Measurements from ENCODE around the gene ADH5.
A peak's percentile ranks its signal among the peaks of the same experiment; 100 is the strongest.
"Not testable (repeated sequence)": the region's sequence is repeated elsewhere in the genome, so short reads cannot be mapped to it uniquely, and the experiment has no call there.

The ADH5 gene

DNA sequence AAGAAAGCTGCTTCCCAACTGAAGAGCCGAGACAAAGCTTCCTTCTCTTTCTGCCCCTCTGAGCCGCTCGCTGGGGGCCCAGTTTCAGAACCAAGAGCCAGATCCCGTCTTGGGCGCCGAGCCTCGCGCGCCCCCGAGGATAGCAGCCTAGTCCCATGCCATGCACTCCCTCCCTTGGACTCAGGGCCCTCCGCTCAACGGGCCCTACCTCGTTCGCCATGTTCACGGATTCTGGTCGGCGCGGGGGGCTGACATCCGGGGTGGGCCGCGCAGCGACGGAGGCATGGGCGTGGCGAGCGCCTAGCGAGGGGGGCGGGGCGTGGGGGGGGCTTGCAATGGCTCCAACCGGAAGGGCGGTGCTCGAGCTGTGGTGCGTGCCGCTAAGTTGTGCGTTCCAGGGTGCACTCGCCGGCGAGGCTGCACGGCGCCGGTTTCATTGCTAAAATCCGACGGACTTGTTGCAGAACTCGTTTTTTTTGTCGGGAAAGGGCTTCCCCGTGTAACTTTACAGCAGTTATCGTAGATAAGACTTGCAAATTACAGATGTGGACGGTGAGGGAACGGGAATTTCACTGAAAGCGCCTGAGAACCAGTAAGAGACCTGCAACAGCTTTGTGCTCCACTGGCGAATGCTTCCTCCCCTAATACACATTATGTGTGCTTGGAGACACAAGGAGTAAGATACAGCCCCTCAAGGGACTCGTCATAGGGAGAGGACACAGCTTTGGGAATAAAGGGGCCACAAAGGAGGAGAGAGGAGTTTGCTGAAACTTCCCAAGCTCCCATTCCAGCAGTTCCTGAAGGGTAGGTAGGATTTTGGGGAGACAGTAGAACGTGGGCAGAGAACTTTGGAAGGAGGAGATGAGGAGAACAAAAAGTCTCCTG, at the start of gene ADH5:
Gene ADH5, minus strand, starts transcription at position 308 of the 885 bp plus-strand sequence. Its CDS starts 88 bp downstream, at position 220.
- peak; percentile 95 for DNase-seq (ENCODE audit: low spot score)

DNA sequence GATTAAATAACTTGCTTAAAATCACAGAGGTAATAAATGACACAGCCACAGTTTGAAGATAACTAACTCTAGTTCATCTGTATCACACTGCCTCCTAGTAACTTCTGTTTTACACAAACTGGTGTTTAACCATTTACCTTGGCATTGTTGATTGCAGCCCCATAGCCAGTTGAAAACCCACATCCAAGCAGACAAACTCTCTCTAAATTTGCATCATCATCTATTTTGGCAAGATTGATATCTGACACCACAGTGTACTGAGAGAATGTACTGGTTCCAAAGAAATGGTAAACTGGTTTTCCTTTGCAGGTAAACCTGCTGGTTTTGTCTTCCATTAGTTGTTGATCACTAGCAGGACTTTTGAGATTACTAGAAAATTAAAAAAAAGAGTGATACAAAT, 47.7 kb upstream of the ADH5 start:
- no peak for DNase-seq (ENCODE audit: low spot score)

DNA sequence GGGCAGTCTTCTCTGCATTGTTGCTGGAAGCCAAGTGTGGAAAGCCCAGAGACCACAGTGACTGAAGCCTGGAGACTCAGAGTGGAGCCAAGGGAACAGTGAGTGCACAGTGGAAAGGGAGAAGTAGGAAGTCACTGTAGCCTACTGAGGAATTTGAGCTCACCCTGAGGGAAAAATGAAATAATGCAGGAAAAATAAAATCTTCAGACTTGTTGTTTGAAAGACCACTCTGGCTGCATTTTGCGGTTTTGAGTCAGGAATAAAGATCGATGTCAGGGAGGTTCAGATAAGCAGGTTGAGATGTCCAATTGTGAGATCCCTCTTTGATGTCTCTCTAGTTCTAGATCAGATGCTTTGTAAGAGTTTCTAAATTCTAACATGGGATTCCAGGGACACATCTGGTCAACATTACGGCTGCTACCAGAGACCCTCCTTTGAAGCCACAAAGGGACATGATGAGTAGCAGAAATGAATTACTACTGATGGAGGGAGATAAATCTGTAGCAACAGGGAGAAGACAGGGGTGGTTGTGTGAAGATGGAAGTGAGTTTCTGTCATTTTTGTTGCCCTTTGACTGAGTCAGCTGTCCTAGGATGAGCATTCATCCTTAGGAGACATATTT, 47.1 kb upstream of the ADH5 start:
- peak; percentile 4 for DNase-seq (ENCODE audit: low spot score)

DNA sequence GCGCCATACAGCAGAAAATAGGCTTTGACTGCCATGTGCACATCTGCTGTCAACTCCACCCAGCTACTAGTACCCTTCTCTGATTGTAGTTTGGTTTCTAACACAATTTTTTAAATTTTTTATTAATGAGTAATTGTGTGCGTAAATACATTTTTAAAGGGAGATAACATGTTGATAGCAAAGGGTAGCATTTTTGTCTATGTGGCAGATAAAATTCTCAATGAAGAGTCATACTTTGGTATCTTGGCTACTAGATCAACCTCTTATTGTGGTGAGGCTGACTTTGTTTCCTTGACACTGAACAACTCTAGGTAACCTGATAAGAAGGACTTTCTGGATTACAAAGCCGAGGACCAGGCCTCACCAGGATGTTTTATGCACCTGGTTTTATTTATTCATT, 46.0 kb upstream of the ADH5 start:
- no peak for DNase-seq (ENCODE audit: low spot score)

DNA sequence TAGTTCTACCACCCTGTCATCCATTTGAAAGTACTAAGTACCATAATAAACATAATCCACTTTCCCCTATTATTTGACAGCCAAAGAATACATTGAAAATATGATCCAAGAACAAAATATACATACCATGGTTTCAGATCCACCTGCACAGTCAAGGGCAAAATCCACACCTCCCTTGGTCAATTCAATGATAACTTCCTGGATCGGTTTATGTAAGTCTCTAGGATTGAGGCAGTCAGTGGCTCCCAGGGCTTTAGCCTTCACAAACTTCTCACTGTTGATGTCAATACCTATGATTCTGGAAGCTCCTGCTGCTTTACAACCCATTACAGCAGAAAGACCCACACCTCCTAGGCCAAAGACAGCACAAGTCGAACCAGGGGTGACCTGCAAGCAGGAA, 42.8 kb upstream of the ADH5 start:
- no peak for DNase-seq (ENCODE audit: low spot score)

DNA sequence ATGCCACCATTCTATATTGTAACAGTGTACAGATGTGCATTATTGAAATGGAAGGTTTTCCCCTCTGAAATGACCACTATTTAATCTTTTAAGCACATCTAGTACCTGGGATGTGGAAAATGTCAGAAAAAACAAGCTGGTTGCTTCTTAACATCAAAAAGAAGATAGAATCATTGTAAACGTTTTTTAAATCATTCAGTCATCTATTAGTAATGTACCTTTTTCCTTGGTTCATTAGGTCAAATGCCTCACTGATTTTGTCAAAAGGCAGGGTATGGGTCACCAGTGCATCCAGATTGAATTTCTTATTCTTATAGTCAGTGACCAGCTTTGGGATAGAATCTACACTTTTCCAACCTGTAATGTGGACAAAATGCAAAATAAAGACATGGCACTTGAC, 37.8 kb upstream of the ADH5 start:
- no peak for DNase-seq (ENCODE audit: low spot score)

DNA sequence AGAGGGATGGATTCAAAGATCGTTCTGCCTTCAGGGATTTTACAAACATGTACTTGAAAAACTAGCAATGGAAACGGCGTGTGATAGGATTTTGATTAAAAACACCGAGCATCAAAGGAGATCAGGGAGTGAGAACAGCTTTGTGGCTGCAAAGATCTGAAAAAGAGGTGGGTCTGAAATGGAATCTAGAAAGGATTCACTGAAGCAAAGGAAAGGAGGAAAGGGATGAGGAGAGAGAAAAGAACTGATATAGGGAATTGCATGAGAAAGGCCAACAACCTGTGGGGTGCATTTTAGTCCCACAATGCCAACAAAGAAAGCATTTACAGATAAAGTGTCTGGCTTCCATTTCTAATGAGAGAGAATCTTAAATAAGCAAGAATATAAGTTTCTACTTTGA, 32.4 kb upstream of the ADH5 start:
- DNase-seq (ENCODE audit: low spot score) = no peak

DNA sequence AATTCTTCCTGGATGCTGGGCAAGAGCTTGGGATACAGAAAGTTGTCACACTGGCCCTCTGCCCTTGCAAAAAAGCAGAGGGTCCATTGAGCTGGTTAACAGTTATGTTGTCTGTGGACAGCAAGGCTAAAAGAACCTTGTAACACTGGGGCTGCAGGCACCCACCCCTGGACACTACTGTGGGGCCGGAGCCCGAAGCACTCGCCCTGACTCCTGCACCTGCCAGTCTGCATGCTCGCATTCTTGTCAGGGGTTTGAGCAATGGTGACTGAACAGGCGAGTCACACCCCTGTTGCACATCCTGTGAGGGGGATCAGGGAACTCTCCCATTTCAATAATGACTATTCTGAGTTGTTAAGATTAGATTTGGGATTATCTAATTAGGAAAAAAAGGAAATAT, 31.9 kb upstream of the ADH5 start:
- DNase-seq (ENCODE audit: low spot score) = no peak

DNA sequence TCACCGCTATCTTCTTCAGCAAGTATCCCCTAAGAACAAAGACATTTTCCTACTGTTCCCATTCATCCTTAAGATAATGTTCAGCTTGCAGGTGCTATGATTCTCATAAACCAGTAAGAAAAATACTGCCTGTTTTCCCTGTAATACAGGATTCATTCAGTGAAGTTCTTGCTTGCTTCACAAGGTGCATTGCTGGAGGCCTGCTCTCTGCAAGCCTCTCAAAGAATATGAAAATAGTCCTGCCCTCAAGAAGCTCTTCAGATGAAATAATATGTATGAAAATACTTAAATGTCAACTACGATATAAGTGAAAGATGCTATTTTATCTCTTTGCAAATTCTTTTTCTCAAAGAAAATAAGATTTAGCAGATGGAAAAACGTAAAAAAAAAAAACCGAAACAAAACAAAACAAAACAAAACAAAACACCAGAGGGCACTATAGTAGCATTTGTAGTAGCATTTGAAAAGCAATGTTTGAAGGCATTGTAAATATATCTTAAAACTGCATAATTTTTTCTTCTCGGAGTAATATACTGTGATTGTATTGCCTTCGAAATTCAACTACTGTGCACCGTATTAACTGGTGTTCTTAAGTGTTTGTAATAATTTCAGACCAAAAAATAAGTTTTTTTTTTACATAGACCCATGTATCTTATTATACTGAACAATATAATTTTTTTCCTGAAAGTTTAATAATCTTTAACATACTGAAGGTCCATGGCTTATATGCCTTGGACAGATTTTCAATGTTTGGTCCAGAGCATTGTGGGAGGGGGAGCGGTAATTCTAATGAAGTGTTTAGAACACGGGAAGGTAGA, 29.5 kb upstream of the ADH5 start:
- DNase-seq (ENCODE audit: low spot score) = no peak

DNA sequence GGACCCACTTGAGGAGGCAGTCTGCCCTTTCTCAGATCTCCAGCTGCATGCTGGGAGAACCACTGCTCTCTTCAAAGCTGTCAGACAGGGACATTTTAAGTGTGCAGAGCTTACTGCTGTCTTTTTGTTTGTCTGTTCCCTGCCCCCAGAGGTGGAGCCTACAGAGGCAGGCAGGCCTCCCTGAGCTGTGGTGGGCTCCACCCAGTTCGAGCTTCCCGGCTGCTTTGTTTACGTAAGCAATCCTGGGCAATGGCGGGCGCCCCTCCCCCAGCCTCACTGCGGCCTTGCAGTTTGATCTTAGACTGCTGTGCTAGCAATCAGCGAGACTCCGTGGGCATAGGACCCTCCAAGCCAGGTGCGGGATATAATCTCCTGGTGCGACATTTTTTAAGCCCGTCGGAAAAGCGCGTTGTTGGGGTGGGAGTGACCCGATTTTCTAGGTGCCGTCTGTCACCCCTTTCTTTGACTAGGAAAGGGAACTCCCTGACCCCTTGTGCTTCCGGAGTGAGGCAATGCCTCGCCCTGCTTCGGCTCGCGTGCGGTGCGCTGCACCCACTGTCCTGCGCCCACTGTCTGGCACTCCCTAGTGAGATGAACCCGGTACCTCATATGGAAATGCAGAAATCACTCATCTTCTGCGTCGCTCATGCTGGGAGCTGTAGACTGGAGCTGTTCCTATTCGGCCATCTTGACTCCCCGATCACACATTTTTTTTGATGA, 28.7 kb upstream of the ADH5 start:
- not testable (repeated sequence) for DNase-seq (ENCODE audit: low spot score)

DNA sequence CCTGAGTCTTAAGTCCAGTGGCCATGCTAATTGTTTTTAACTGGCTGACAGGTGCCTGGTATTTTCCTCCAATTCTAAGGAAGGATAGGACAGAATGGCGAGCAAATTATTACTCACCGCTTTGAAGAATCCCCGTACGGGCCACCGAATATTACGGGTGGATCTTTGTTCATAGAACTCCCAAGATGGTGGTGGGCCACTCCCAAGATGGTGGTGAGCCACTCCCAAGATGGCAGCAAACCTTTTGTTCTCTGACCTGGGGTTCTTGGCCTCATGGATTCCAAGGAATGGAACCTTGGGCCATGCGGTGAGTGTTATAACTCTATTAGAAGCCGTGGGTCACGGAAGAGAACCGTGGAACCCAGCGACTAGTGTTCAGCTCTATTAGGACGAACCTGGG, 20.7 kb upstream of the ADH5 start:
- DNase-seq (ENCODE audit: low spot score) = not testable (repeated sequence)

DNA sequence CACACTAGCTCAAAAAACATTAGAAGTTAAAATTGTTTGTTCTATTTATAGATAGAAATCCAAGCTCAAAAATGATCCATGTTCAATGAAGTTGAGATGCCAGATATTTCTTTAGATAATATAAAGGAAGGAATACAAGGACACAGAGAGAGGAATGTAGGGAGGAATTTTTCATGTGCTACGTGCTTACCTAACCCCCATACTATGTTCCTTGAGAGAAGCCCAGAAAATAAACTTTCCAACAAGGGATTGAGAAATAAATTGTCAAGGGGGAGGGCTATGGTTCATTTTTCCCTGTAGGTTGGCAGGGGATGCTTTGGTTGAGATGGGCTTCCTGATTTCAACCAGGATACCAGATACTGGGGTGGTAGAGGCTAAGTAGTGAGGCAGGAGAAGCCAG, 15.6 kb upstream of the ADH5 start:
- no peak for DNase-seq (ENCODE audit: low spot score)

DNA sequence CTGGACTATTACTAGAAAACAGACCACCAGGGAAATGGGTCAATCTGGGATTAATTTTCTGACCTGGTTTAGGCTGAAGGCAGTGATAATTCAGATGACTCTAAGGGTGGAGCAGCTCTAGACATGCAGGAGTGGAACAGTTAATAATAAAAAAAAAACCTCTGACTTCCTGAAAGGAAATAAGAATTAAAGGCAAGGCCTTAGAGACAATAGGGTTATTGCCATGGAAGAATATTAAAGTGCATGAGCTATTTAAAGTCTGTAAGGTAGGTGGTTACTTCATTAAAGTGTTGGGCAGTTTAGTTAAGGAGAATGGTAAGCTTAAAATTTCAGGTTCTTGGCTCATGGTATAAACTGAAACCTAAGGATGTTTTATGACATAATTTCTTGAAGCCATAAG, 14.6 kb upstream of the ADH5 start:
- no peak for DNase-seq (ENCODE audit: low spot score)

DNA sequence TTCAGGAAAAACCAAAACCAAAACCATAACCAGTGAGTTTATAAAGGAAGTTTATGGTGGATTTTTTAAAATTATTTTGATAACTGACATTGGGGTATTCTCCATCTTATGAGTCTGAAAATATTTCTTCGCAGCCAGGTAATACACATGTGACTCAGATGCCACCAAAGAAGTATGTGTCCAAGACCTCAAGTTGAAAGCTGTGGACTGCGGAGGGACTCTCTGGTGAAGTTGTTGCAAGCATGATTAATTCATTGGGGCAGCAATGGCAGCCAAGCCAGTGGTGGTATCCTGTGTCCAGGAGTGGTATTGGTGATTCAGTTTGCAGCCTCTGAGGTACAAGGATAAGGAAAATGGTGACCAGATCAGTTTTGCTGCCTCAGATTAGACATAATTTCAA, 14.0 kb upstream of the ADH5 start:
- no peak for DNase-seq (ENCODE audit: low spot score)

DNA sequence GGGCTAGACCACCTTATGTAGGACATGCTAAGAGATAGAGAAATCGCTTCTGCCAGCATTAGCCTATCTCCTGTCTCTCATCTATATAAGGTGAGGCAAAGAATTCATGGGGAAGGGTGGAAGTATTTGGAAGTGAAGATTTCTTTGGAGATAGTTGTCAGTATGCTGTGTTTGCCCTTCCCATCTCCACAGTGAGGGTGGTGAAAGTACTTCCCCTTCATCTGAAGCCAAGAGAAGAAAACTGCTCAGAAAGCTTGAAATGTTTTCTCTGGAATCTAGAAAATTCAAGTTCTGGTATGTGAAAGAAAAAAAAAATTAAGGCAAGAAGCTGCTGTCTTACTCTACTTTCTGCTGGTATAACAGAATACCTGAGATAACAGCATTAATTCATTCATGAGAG, 12.3 kb upstream of the ADH5 start:
- DNase-seq (ENCODE audit: low spot score) = no peak

DNA sequence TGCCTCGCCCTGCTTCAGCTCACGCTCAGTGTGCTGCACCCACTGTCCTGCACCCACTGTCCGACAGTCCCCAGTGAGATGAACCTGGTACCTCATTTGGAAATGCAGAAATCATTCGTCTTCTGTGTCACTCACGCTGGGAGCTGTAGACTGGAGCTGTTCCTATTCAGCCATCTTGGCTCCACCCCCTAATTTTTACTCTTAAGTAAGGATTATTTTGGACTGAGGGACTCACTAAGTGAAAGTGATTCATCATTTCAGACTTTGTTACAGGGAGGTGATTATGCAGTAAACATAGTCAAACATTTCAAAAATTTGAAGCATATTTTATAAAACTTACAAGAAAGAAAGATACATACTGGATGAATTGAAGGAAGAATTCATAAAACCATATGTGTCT, 11.2 kb upstream of the ADH5 start:
- not testable (repeated sequence) for DNase-seq (ENCODE audit: low spot score)

DNA sequence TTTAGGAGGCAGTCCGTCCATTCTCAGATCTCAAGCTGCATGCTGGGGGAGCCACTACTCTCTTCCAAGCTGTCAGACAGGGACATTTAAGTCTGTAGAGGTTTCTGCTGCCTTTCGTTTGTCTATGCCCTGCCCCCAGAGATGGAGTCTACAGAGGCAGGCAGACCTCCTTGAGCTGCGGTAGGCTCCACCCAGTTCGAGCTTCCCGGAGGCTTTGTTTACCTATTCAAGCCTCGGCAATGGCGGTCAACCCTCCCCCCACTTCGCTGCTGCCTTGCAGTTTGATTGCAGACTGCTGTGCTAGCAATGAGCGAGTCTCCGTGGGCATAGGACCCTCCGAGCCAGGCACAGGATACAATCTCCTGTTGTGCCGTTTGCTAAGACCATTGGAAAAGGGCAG, 10.7 kb upstream of the ADH5 start:
- DNase-seq (ENCODE audit: low spot score) = no peak

DNA sequence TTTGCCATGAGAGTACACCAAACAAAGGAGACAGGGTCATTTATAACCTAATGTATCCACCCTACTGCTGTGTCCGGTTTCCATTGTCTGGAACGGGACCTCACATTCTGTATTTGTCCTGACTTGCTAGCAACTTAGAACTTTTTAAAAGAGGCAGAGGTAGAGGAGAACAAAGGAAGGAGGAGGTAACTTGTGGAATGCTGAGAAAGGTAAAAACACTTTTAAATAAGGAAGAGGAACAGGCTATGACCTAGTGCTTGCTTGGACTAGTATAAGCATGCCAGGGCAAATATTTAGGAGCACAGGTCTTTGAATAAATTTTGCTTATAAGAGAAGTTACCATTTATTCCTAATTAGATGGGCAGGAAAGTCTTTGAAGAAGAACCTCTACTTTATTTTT, 3.3 kb upstream of the ADH5 start:
- not testable (repeated sequence) for DNase-seq (ENCODE audit: low spot score)

DNA sequence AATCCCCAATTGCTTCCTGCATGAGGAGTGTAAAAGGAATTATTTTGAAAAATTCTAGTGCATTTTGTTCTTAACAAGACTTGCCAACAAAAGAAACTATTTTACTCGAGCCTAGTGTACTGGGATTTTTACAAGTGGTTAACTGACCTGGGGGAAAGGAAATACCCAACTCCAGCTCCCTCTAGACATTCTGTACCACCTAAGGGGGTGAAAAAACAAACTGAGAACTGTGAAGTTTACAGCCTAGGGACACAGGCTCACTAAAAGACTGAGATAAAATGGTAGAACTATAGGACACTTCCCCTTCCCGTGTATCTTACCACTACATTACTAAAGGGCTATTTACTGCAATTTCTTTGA, 2.6 kb upstream of the ADH5 start:
- DNase-seq (ENCODE audit: low spot score) = no peak

DNA sequence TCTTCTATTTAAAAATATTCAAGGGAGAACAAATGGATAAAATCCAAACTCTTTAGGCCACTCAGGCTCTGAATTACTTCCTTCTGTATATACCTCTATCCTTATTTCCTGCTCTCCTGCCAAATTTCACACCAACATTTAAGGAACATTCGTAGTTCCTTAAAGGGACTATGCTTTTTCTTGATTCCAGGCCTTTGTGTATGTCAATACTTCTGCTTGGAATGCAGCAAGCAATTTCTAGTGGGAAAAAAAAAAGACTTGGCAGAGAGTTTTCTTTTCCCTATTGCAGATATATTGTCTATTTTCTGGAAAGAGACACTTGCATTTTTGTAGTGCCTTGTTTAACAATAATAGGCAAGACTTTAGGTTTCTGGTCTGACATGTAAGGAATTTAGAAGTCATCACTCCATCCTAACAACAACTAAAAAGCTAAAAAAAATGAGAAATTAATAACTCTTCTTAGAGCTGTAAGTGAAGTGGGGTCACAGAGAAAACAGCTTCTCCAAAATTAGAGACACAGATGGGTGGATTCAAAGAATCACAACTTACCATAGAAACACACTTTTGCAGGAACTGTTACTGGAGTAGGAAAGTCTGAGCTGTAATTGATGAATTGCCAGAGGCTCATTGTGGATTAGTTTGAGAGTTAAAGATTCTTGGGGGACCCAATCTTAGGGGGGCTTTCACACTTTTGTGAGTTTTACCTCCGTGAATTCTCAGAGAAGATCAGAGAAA, 2.1 kb upstream of the ADH5 start:
- DNase-seq (ENCODE audit: low spot score) = no peak

DNA sequence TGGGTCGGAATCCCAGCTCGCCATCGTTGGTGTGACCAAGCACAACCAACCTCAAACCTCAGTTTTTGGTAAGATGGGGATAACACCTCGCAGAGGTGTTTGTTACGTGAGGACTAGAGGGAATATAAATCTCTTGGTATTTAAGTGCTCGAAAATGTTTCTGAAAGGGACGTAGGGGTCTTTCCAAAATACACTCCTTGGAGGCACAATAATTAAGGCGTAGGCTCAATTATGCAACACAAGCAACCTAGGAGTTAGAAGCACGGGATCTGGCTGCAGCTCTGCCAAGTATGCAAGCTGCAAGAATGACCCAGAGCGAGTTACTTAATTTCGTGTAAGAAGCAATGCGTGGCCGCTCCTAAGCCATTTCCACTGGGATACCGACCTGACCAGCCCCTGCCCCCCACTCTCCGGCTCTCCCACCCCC, 552 bp downstream of the ADH5 start:
- peak; percentile 81 for DNase-seq (ENCODE audit: low spot score)

DNA sequence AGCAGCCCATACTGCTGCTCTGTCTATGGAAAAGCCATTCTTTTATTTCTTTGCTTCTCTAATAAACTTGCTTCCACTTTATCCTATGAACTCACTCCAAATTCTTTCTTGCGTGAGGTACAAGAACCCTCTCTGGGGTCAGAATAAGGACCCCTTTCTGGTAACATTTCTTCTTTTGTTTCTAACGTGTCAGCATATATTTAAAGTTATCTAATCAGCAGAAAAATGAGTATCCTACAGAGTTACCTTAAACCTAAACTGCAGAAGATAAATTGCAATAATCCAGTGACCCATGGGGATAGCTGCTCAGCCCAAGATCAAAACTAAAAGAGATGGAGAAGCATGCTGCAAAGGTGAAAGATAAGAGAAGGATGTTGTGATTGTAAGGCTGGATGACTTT, 4.0 kb downstream of the ADH5 start:
- no peak for DNase-seq (ENCODE audit: low spot score)
